Neural cell (in vitro differentiated cells): Measurements from ENCODE around the gene DUSP7. TPM values are rescaled to one million over a fixed set of nuclear protein-coding genes. Genes with fewer than 3 reads are reported as not detected.

Source experiments
- H2AFZ ChIP-seq: fragments of 200-600, 300-800 bp; sonication (generic), shearing (Covaris generic); 2 replicates; pipeline ENCODE4 v1.6.0; 2014; ENCODE audit warnings: low read depth, mild to moderate bottlenecking, antibody characterized with exemption, low read length, moderate library complexity
- H3F3A ChIP-seq: fragments of 200-600 bp; shearing (Covaris generic); 2 replicates; pipeline ENCODE4 v1.6.1; 2016; ENCODE audit warnings: mild to moderate bottlenecking, moderate library complexity, mixed read lengths, antibody characterized with exemption, low read length; ENCODE audit not compliant: insufficient read depth, poor library complexity, severe bottlenecking
- H3K27ac ChIP-seq: fragments of 200-600, 300-800 bp; sonication (generic), shearing (Covaris generic); 2 replicates; pipeline ENCODE4 v1.5.1; 2014; ENCODE audit warnings: mild to moderate bottlenecking, low read length, moderate library complexity
- H3K27me3 ChIP-seq: fragments of 300-800, 200-600 bp; sonication (generic), shearing (Covaris generic); 2 replicates; pipeline ENCODE4 v1.6.0; 2014; ENCODE audit warnings: mild to moderate bottlenecking, low read depth, low read length, moderate library complexity; ENCODE audit not compliant: insufficient read depth
- H3K36me3 ChIP-seq: fragments of 300-800, 200-600 bp; sonication (generic), shearing (Covaris generic); 2 replicates; pipeline ENCODE4 v1.5.1; 2014; ENCODE audit warnings: mild to moderate bottlenecking, antibody characterized with exemption, low read length, moderate library complexity; ENCODE audit not compliant: insufficient read depth
- H3K4me2 ChIP-seq: fragments of 300-800, 200-600 bp; sonication (generic), shearing (Covaris generic); 2 replicates; pipeline ENCODE4 v1.6.0; 2014; ENCODE audit warnings: mild to moderate bottlenecking, low read length
- H3K4me3 ChIP-seq: fragments of 300-800, 200-600 bp; sonication (generic), shearing (Covaris generic); 2 replicates; pipeline ENCODE4 v1.5.1; 2014; ENCODE audit warnings: mild to moderate bottlenecking, low read length, moderate library complexity
- H3K79me2 ChIP-seq: fragments of 200-600 bp; shearing (Covaris generic); replicated peaks from 2 replicates; pipeline ENCODE4 v1.6.0; 2014; ENCODE audit warnings: mild to moderate bottlenecking, low read length, moderate library complexity; ENCODE audit not compliant: insufficient read depth
- H3K9ac ChIP-seq: fragments of 300-800, 200-600 bp; sonication (generic), shearing (Covaris generic); 2 replicates; pipeline ENCODE4 v1.6.1; 2016; ENCODE audit warnings: mild to moderate bottlenecking, low read length, mixed read lengths
- H3K9me2 ChIP-seq: fragments of 200-600 bp; shearing (Covaris generic); 2 replicates; pipeline ENCODE4 v1.6.1; 2016; ENCODE audit warnings: mild to moderate bottlenecking, low read length, mixed read lengths; ENCODE audit not compliant: insufficient read depth
- H3K9me3 ChIP-seq: fragments of 200-600, 300-800 bp; sonication (generic), shearing (Covaris generic); 2 replicates; pipeline ENCODE4 v1.6.1; 2016; ENCODE audit warnings: mild to moderate bottlenecking, mixed run types, low read length, moderate library complexity, mixed read lengths
- H4K20me1 ChIP-seq: fragments of 200-600 bp; shearing (Covaris generic); 2 replicates; pipeline ENCODE4 v1.6.1; 2016; ENCODE audit warnings: mild to moderate bottlenecking, mixed run types; ENCODE audit not compliant: insufficient read depth
- CTCF ChIP-seq: fragments of 450-650 bp; IDR thresholded peaks from 2 replicates; pipeline ENCODE4 v1.5.1; 2014; ENCODE audit warnings: antibody characterized with exemption, mild to moderate bottlenecking, moderate library complexity; ENCODE audit not compliant: poor library complexity, severe bottlenecking
- EZH2 ChIP-seq: fragments of 200-600, 300-800 bp; shearing (Covaris generic), sonication (generic); IDR thresholded peaks from 2 replicates; pipeline ENCODE4 v1.6.1; 2014; ENCODE audit warnings: antibody characterized with exemption, low read length, borderline replicate concordance, mild to moderate bottlenecking; ENCODE audit not compliant: insufficient read depth, poor library complexity, severe bottlenecking
- MXI1 ChIP-seq: fragments of 450-650 bp; conservative IDR thresholded peaks from 2 replicates; pipeline ENCODE4 v1.6.1; 2014; ENCODE audit warnings: antibody characterized with exemption, mild to moderate bottlenecking; ENCODE audit not compliant: poor library complexity, severe bottlenecking
- POLR2AphosphoS5 ChIP-seq: IDR thresholded peaks from 2 replicates; pipeline ENCODE4 v1.6.1; 2012
- RAD21 ChIP-seq: fragments of 450-650 bp; conservative IDR thresholded peaks from 2 replicates; pipeline ENCODE4 v1.6.1; 2014; ENCODE audit warnings: antibody characterized with exemption, mild to moderate bottlenecking, moderate library complexity
- REST ChIP-seq: IDR thresholded peaks from 2 replicates; pipeline ENCODE4 v1.6.1; 2012; ENCODE audit warnings: borderline replicate concordance
- TAF1 ChIP-seq: IDR thresholded peaks from 2 replicates; pipeline ENCODE4 v1.6.1; 2012; ENCODE audit warnings: low read depth
- polyA plus RNA-seq: library from polyadenylated mRNA; depleted of rRNA; stranded (reverse); fragments of >200 nt; gene quantifications from 2 replicates; pipeline ENCODE4 v1.2.3, GENCODE V29; 2014

Gene DUSP7
- polyA plus RNA-seq, 1 donor from 2014 or later = 8.5 TPM

GRCh38 chr3:52080830-52081719, 24.7 kb upstream of the DUSP7 start:
- no peaks in the 10 kb centered on the region for H3K36me3 ChIP-seq
- no peaks in the 10 kb centered on the region for H3F3A ChIP-seq
- H2AFZ ChIP-seq = no peak overlapping the region
- no peak overlapping the region for H3K4me2 ChIP-seq
- no peaks in the 10 kb centered on the region for H3K27me3 ChIP-seq
- no peak for TF ChIP-seq EZH2
- no peak for TF ChIP-seq POLR2AphosphoS5
- no peak overlapping the region for H3K27ac ChIP-seq
- no peak overlapping the region for H3K9ac ChIP-seq
- H3K9me3 ChIP-seq = no peaks in the 10 kb centered on the region
- no peaks in the 10 kb centered on the region for H3K79me2 ChIP-seq
- H3K9me2 ChIP-seq = no peaks in the 10 kb centered on the region
- H4K20me1 ChIP-seq = no peaks in the 10 kb centered on the region
- H3K4me3 ChIP-seq = no peak overlapping the region

- Histone ChIP-seq H3K4me2 (no peak overlapping the region), H3F3A (no peaks in the 10 kb centered on the region), H3K27me3 (no peaks in the 10 kb centered on the region), H3K27ac (no peak overlapping the region), H3K9ac (no peak overlapping the region), H3K79me2 (no peaks in the 10 kb centered on the region), H3K9me2 (no peaks in the 10 kb centered on the region), H2AFZ (no peak overlapping the region), H4K20me1 (no peaks in the 10 kb centered on the region), H3K36me3 (no peaks in the 10 kb centered on the region), H3K9me3 (no peaks in the 10 kb centered on the region), H3K4me3 (no peak overlapping the region)
- TF ChIP-seq POLR2AphosphoS5 (no peak), REST (no peak), EZH2 (no peak), MXI1 (no peak), TAF1 (no peak), CTCF (no peak), RAD21 (no peak)
These were observed 23.6 kb upstream of the DUSP7 start for GRCh38 chr3:52079958-52080357.
